ENCODE data around the gene VPS50.
"Not testable (repeated sequence)": the region's sequence is repeated elsewhere in the genome, so short reads cannot be mapped to it uniquely, and the experiment has no call there.

The VPS50 gene

GRCh38 chr7:93314449-93314848 is 82.3 kb downstream of the VPS50 start:
- DNase-seq (ENCODE audit: insufficient read length, low spot score) = no peak
- FAIRE-seq = no peak
- no peak for TF ChIP-seq POLR2A (IDR thresholded peaks at IDR 0.05; ENCODE audit: low read depth, low read length)
- TF ChIP-seq PAX5 (IDR thresholded peaks at IDR 0.05; ENCODE audit: insufficient read depth, low read length, severe bottlenecking) = no peak

- FAIRE-seq = no peak
- no peak for TF ChIP-seq POLR2AphosphoS5 (IDR thresholded peaks at IDR 0.05; ENCODE audit: low read depth, low read length)
- no peak for TF ChIP-seq PAX5 (IDR thresholded peaks at IDR 0.05; ENCODE audit: insufficient read depth, low read length, severe bottlenecking)
- TF ChIP-seq POU2F2 (IDR thresholded peaks at IDR 0.05; ENCODE audit: low read depth, low read length) = no peak
- no peak for DNase-seq (ENCODE audit: insufficient read length, low spot score)
These were observed 83.7 kb downstream of the VPS50 start for GRCh38 chr7:93315896-93316295.

- FAIRE-seq = no peak
These were observed 84.6 kb downstream of the VPS50 start for GRCh38 chr7:93316730-93317129.

DNA sequence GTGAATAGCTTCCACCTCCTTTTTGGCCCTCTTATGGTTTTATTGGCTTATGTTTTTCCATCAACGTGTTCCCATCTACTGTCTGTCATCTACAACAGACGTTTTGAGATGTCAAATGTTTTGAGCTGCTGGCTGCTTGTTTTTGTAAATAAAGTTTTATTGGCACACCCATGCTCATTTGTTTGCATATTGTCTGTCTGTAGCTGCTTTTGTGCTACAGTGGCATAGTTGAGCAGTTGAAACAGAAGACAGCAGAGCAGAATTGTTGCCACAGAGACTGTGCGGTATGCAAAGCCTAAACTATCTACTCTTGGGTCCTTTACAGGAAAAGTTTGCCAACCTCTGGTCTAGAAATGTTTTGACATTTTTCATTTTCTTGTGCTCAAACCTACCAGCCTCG is 88.7 kb downstream of the VPS50 start:
- no peak for FAIRE-seq
- no peak for TF ChIP-seq TAF1 (IDR thresholded peaks at IDR 0.05; ENCODE audit: low read depth, low read length)
- no peak for TF ChIP-seq POU2F2 (IDR thresholded peaks at IDR 0.05; ENCODE audit: low read depth, low read length)
- no peak for TF ChIP-seq PAX5 (IDR thresholded peaks at IDR 0.05; ENCODE audit: insufficient read depth, low read length, severe bottlenecking)
- no peak for TF ChIP-seq POLR2A (IDR thresholded peaks at IDR 0.05; ENCODE audit: low read depth, low read length)
- no peak for TF ChIP-seq SPI1 (IDR thresholded peaks at IDR 0.05; ENCODE audit: low read depth, low read length)
- no peak for TF ChIP-seq POLR2AphosphoS5 (IDR thresholded peaks at IDR 0.05; ENCODE audit: low read depth, low read length)
- no peak for DNase-seq (ENCODE audit: insufficient read length, low spot score)

More at GRCh38 chr7:93316730-93317129, 84.6 kb downstream of the VPS50 start:
- no peak for DNase-seq (ENCODE audit: insufficient read length, low spot score)
- TF ChIP-seq POU2F2 (IDR thresholded peaks at IDR 0.05; ENCODE audit: low read depth, low read length) (no peak), PAX5 (IDR thresholded peaks at IDR 0.05; ENCODE audit: insufficient read depth, low read length, severe bottlenecking) (no peak), SPI1 (IDR thresholded peaks at IDR 0.05; ENCODE audit: low read depth, low read length) (no peak), POLR2AphosphoS5 (IDR thresholded peaks at IDR 0.05; ENCODE audit: low read depth, low read length) (no peak), TAF1 (IDR thresholded peaks at IDR 0.05; ENCODE audit: low read depth, low read length) (no peak), POLR2A (IDR thresholded peaks at IDR 0.05; ENCODE audit: low read depth, low read length) (no peak)

DNA sequence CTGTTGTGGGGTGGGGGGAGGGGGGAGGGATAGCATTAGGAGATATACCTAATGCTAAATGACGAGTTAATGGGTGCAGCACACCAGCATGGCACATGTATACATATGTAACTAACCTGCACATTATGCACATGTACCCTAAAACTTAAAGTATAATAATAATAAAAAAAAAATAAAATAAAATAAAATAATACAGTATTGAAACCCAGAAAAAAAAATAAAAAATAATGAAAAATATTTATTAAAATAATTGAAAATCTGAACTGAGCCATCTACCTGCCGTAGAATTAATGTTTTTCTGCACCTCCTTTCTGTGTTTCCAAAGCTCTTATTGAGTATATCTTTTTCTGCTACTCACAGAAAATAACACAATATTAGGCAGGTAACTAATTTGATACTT is 94.1 kb downstream of the VPS50 start:
- not testable (repeated sequence) for DNase-seq (ENCODE audit: insufficient read length, low spot score); FAIRE-seq

DNA sequence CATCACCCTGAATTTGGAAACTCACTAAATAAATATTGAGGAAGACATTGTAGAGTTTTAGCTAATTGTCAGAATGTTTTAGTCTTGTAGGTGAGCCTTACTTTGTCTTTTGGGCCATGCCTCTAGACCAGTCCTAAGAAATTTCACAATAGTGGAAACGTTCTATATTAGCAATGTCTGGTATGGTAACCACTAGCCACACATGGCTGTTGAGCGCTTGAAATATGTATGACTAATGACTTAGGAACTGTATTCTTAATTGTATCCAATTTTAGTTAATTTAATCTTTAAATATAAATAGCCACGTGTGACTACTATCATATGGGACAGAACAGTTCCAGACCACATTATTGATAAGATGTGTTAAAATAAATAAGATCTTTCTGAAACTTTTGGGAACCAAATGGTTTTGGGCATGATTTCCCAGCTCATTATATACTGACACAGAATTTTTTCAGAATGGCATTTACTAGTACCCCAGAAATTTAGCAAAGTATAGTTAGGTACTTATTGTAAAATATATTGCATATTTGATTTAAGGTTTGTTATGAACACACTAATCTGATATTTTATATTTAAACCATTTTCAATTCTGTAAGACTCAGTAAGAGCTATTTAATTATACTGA is 95.0 kb downstream of the VPS50 start:
- DNase-seq (ENCODE audit: insufficient read length, low spot score) = no peak
- no peak for FAIRE-seq
- TF ChIP-seq PAX5 (IDR thresholded peaks at IDR 0.05; ENCODE audit: insufficient read depth, low read length, severe bottlenecking) = no peak
- TF ChIP-seq POLR2A (IDR thresholded peaks at IDR 0.05; ENCODE audit: low read depth, low read length) = no peak
- TF ChIP-seq POLR2AphosphoS5 (IDR thresholded peaks at IDR 0.05; ENCODE audit: low read depth, low read length) = no peak
- TF ChIP-seq POU2F2 (IDR thresholded peaks at IDR 0.05; ENCODE audit: low read depth, low read length) = no peak
- TF ChIP-seq TAF1 (IDR thresholded peaks at IDR 0.05; ENCODE audit: low read depth, low read length) = no peak
- TF ChIP-seq SPI1 (IDR thresholded peaks at IDR 0.05; ENCODE audit: low read depth, low read length) = no peak

DNA sequence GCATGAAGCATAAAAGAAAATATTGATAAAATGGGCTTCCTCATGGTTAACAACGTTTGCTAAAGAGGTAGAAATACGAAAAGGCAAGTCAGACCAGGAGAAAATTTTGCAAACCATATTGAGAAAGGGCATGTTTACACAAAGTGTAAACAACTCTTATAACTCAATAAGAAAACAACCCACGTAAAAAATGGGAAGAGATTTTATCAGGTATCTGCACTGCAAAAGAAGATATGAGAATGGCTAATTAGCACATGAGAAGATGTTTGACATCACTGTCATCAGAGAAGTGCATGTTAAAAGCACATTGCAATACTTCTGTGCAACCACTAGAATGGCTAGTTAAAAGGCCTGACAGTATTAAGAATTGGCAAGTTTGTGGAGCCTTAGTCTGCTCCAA is 99.5 kb downstream of the VPS50 start:
- FAIRE-seq (no peak), DNase-seq (ENCODE audit: insufficient read length, low spot score) (no peak)
- TF ChIP-seq TAF1 (IDR thresholded peaks at IDR 0.05; ENCODE audit: low read depth, low read length) = no peak
- no peak for TF ChIP-seq PAX5 (IDR thresholded peaks at IDR 0.05; ENCODE audit: insufficient read depth, low read length, severe bottlenecking)
- TF ChIP-seq POLR2AphosphoS5 (IDR thresholded peaks at IDR 0.05; ENCODE audit: low read depth, low read length) = no peak
- no peak for TF ChIP-seq SPI1 (IDR thresholded peaks at IDR 0.05; ENCODE audit: low read depth, low read length)
- TF ChIP-seq POLR2A (IDR thresholded peaks at IDR 0.05; ENCODE audit: low read depth, low read length) = no peak
- no peak for TF ChIP-seq POU2F2 (IDR thresholded peaks at IDR 0.05; ENCODE audit: low read depth, low read length)

- DNase-seq (ENCODE audit: insufficient read length, low spot score) (no peak), FAIRE-seq (no peak)
- TF ChIP-seq POU2F2 (IDR thresholded peaks at IDR 0.05; ENCODE audit: low read depth, low read length) (no peak), POLR2AphosphoS5 (IDR thresholded peaks at IDR 0.05; ENCODE audit: low read depth, low read length) (no peak), POLR2A (IDR thresholded peaks at IDR 0.05; ENCODE audit: low read depth, low read length) (no peak), SPI1 (IDR thresholded peaks at IDR 0.05; ENCODE audit: low read depth, low read length) (no peak), PAX5 (IDR thresholded peaks at IDR 0.05; ENCODE audit: insufficient read depth, low read length, severe bottlenecking) (no peak), TAF1 (IDR thresholded peaks at IDR 0.05; ENCODE audit: low read depth, low read length) (no peak)
These were observed 100.0 kb downstream of the VPS50 start for GRCh38 chr7:93332172-93332571.

DNA sequence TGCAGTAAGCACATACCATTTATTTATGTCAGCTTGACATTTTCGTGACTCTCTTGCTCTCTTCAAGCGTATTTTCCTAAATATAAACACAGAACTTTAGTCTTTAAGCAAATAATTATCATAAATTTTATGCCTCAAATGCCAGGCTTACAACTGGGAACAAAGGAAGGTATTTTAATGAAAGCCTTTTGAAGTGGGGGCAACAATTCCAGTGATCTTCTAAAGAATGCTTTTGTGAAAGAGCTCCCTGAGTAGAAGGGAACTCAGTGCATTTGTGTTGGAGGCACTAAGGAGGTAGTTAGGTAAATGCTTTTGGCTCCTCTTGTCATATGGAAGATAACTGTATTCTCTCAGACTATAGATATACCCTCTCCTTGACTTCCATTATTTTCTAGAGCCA is 104.9 kb downstream of the VPS50 start:
- TF ChIP-seq SPI1 (IDR thresholded peaks at IDR 0.05; ENCODE audit: low read depth, low read length) = no peak
- TF ChIP-seq POLR2A (IDR thresholded peaks at IDR 0.05; ENCODE audit: low read depth, low read length) = no peak
- no peak for DNase-seq (ENCODE audit: insufficient read length, low spot score)
- no peak for FAIRE-seq

GRCh38 chr7:93342178-93342577 is 110.0 kb downstream of the VPS50 start:
- FAIRE-seq; DNase-seq (ENCODE audit: insufficient read length, low spot score): not testable (repeated sequence)

DNA sequence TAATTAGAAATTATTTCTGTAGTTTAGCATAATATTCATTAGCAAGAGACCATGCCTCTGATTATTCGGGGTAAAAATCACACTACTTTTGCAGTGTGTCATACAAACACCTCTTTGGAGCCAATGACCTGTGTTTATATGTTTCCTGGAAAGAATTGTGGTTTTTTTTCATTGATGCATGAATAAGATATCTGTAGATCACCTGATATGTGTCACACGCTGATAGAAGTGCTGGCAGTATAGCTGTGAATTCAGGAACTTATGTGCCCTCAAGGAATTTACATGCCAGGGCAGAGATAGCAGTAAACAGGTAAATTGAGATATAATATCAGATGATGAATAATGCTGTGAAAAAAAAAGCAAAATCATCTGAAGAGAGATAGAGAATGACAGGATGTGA is 118.2 kb downstream of the VPS50 start:
- no peak for TF ChIP-seq POU2F2 (IDR thresholded peaks at IDR 0.05; ENCODE audit: low read depth, low read length)
- TF ChIP-seq POLR2AphosphoS5 (IDR thresholded peaks at IDR 0.05; ENCODE audit: low read depth, low read length) = no peak
- TF ChIP-seq PAX5 (IDR thresholded peaks at IDR 0.05; ENCODE audit: insufficient read depth, low read length, severe bottlenecking) = no peak
- FAIRE-seq (no peak), DNase-seq (ENCODE audit: insufficient read length, low spot score) (no peak)
